Activated CD4-positive, alpha-beta T cell treated with anti-CD3 and anti-CD28 coated beads, Interleukin-2, amount 10 ng/mL, durations not matched to agents 24 days and 14 days (primary cell): ENCODE results near the gene ELSPBP1. TPM values are rescaled to one million over a fixed set of nuclear protein-coding genes. Genes with fewer than 3 reads are reported as not detected.
"Not testable (repeated sequence)": the region's sequence is repeated elsewhere in the genome, so short reads cannot be mapped to it uniquely, and the experiment has no call there.

Source experiments
- DNase-seq: peaks from one replicate; pipeline ENCODE4 v3.0.0; 2022
- H3K27ac Mint-ChIP-seq: one replicate; pipeline ENCODE4 v1.8.0; 2022; ENCODE audit warnings: mild to moderate bottlenecking, mixed read lengths
- H3K27me3 Mint-ChIP-seq: one replicate; pipeline ENCODE4 v1.8.0; 2022; ENCODE audit warnings: mixed read lengths
- H3K36me3 Mint-ChIP-seq: one replicate; pipeline ENCODE4 v1.8.0; 2022; ENCODE audit warnings: low read depth, mild to moderate bottlenecking, mixed read lengths
- H3K4me1 Mint-ChIP-seq: one replicate; pipeline ENCODE4 v1.8.0; 2021; ENCODE audit warnings: mixed read lengths
- H3K4me3 Mint-ChIP-seq: one replicate; pipeline ENCODE4 v1.8.0; 2022; ENCODE audit warnings: mild to moderate bottlenecking, moderate library complexity, mixed read lengths
- H3K9me3 Mint-ChIP-seq: one replicate; pipeline ENCODE4 v1.8.0; 2021; ENCODE audit warnings: mixed read lengths
- intact Hi-C: fragments of 100-400 bp; cut with micrococcal nuclease; formaldehyde crosslinking; loops from one replicate; pipeline ENCODE4 v1.15.1; 2023
- total RNA-seq: library from RNA; stranded (reverse); gene quantifications from 2 replicates; pipeline ENCODE4 v1.2.3, GENCODE V29; 2022

Gene ELSPBP1
- total RNA-seq, 1 donor from 2014 or later = not detected

- Mint-ChIP-seq H3K27me3 (no peaks in the 10 kb centered on the region), H3K4me1 (no peaks in the 10 kb centered on the region), H3K4me3 (no peak overlapping the region), H3K36me3 (no peaks in the 10 kb centered on the region), H3K9me3 (no peaks in the 10 kb centered on the region), H3K27ac (no peak overlapping the region)
- no peak for DNase-seq
- intact Hi-C loops = no loop called here
Observed at GRCh38 chr19:48059331-48059730, 64.9 kb downstream of the ELSPBP1 start.

GRCh38 chr19:48060381-48060780 is 65.9 kb downstream of the ELSPBP1 start:
- H3K27me3 Mint-ChIP-seq = no peaks in the 10 kb centered on the region
- no peaks in the 10 kb centered on the region for H3K36me3 Mint-ChIP-seq
- no peaks in the 10 kb centered on the region for H3K9me3 Mint-ChIP-seq
- no peak overlapping the region for H3K4me3 Mint-ChIP-seq
- no peak for DNase-seq
- H3K27ac Mint-ChIP-seq = no peak overlapping the region
- intact Hi-C loops = no loop called here
- no peaks in the 10 kb centered on the region for H3K4me1 Mint-ChIP-seq

GRCh38 chr19:48061401-48062344 is 67.2 kb downstream of the ELSPBP1 start:
- no peaks in the 10 kb centered on the region for H3K9me3 Mint-ChIP-seq
- no peak overlapping the region for H3K27ac Mint-ChIP-seq
- H3K27me3 Mint-ChIP-seq = no peaks in the 10 kb centered on the region
- no peak overlapping the region for H3K4me3 Mint-ChIP-seq
- no peaks in the 10 kb centered on the region for H3K4me1 Mint-ChIP-seq
- H3K36me3 Mint-ChIP-seq = no peaks in the 10 kb centered on the region
- DNase-seq = no peak
- intact Hi-C loops = no loop called here

- no peak for DNase-seq
- Mint-ChIP-seq H3K36me3 (no peaks in the 10 kb centered on the region), H3K4me1 (no peaks in the 10 kb centered on the region), H3K9me3 (no peaks in the 10 kb centered on the region), H3K27me3 (no peaks in the 10 kb centered on the region), H3K27ac (no peak overlapping the region), H3K4me3 (no peak overlapping the region)
- intact Hi-C loops = no loop called here
Observed at GRCh38 chr19:48064509-48064908, 70.1 kb downstream of the ELSPBP1 start.

GRCh38 chr19:48069435-48069834 is 75.0 kb downstream of the ELSPBP1 start:
- Mint-ChIP-seq H3K27ac (no peak overlapping the region), H3K27me3 (no peaks in the 10 kb centered on the region), H3K4me3 (no peak overlapping the region), H3K4me1 (no peaks in the 10 kb centered on the region), H3K36me3 (peaks cover 5% of the 10 kb centered on the region), H3K9me3 (no peaks in the 10 kb centered on the region)
- intact Hi-C loops = no loop called here
- no peak for DNase-seq

GRCh38 chr19:48070177-48070769 is 75.8 kb downstream of the ELSPBP1 start:
- H3K4me3 Mint-ChIP-seq, DNase-seq, H3K4me1 Mint-ChIP-seq, intact Hi-C loops, H3K27me3 Mint-ChIP-seq, H3K36me3 Mint-ChIP-seq, H3K27ac Mint-ChIP-seq, H3K9me3 Mint-ChIP-seq: not testable (repeated sequence)

Other genes starting within 250 kb of the ELSPBP1 start
- gene NOP53, start 249.1 kb upstream of the ELSPBP1 start, total RNA-seq = 222 and 230 TPM in 2 replicates
- gene SELENOW, start 215.9 kb upstream of the ELSPBP1 start, total RNA-seq = 111 and 117 TPM in 2 replicates
- gene TPRX1, start 190.1 kb upstream of the ELSPBP1 start, total RNA-seq = not detected in 2 replicates
- gene CRX, start 172.7 kb upstream of the ELSPBP1 start, total RNA-seq = not detected in 2 replicates
- not detected in 2 replicates for gene TPRX2, start 135.4 kb upstream of the ELSPBP1 start, total RNA-seq
- not detected in 2 replicates for gene SULT2A1, start 108.3 kb upstream of the ELSPBP1 start, total RNA-seq
- not detected in 2 replicates for gene BSPH1, start 2.5 kb upstream of the ELSPBP1 start, total RNA-seq
- gene CABP5, start 49.4 kb downstream of the ELSPBP1 start, total RNA-seq = not detected in 2 replicates
- gene PLA2G4C, start 116.2 kb downstream of the ELSPBP1 start, total RNA-seq = 9.2 and 11.4 TPM in 2 replicates
- 138 and 144 TPM in 2 replicates for gene LIG1, start 175.7 kb downstream of the ELSPBP1 start, total RNA-seq
- 8.0 and 9.9 TPM in 2 replicates for gene ZSWIM9, start 176.0 kb downstream of the ELSPBP1 start, total RNA-seq